GM23338 (cell line): ENCODE data around the gene DIABLO. TPM values are rescaled to one million over a fixed set of nuclear protein-coding genes. Genes with fewer than 3 reads are reported as not detected.

ENCODE experiments used
- ATAC-seq: fragments of 200-7000 bp; cut with Tn5 transposase; 3 replicates; pipeline ENCODE4 v1.9.1; 2020
- DNase-seq: peaks from one replicate; pipeline ENCODE4 v3.0.0-alpha.2; 2015; ENCODE audit warnings: low spot score
- H2AFZ ChIP-seq: fragments of 200-600 bp; sonication (generic); 2 replicates; pipeline ENCODE4 v1.8.0; 2016; ENCODE audit warnings: antibody characterized with exemption, mild to moderate bottlenecking, moderate library complexity
- H3F3A ChIP-seq: fragments of 200-600 bp; sonication (generic); replicated peaks from 2 replicates; pipeline ENCODE4 v1.8.0; 2017; ENCODE audit warnings: antibody characterized with exemption, mixed run types, low read depth
- H3K27ac ChIP-seq: fragments of 200-600 bp; sonication (generic); 2 replicates; pipeline ENCODE4 v1.6.1; 2016; ENCODE audit warnings: low read depth
- H3K27me3 ChIP-seq: fragments of 200-600 bp; sonication (generic); 2 replicates; pipeline ENCODE4 v1.8.0; 2016; ENCODE audit warnings: mild to moderate bottlenecking, mixed run types, moderate library complexity; ENCODE audit not compliant: insufficient read depth
- H3K36me3 ChIP-seq: fragments of 200-600 bp; sonication (generic); 2 replicates; pipeline ENCODE4 v1.8.0; 2016; ENCODE audit warnings: mild to moderate bottlenecking; ENCODE audit not compliant: insufficient read depth
- H3K4me1 ChIP-seq: fragments of 200-600 bp; sonication (generic); 2 replicates; pipeline ENCODE4 v1.8.0; 2016; ENCODE audit warnings: mild to moderate bottlenecking, moderate library complexity; ENCODE audit not compliant: insufficient read depth
- H3K4me2 ChIP-seq: fragments of 200-600 bp; sonication (generic); 2 replicates; pipeline ENCODE4 v1.7.1; 2017; ENCODE audit warnings: mixed run types
- H3K4me3 ChIP-seq: fragments of 200-600 bp; sonication (generic); 2 replicates; pipeline ENCODE4 v1.6.1; 2016; ENCODE audit warnings: mixed run types
- H3K79me2 ChIP-seq: fragments of 200-600 bp; sonication (generic); replicated peaks from 2 replicates; pipeline ENCODE4 v1.8.0; 2017; ENCODE audit warnings: mild to moderate bottlenecking; ENCODE audit not compliant: insufficient read depth
- H3K9me2 ChIP-seq: fragments of 200-600 bp; sonication (generic); 2 replicates; pipeline ENCODE4 v1.8.0; 2017; ENCODE audit not compliant: insufficient read depth
- H4K20me1 ChIP-seq: fragments of 200-600 bp; sonication (generic); replicated peaks from 2 replicates; pipeline ENCODE4 v1.8.0; 2017; ENCODE audit warnings: mild to moderate bottlenecking; ENCODE audit not compliant: insufficient read depth
- H3K27ac Mint-ChIP-seq: 2 replicates; pipeline ENCODE4 v1.8.0; 2020; ENCODE audit warnings: inconsistent platforms, mild to moderate bottlenecking, moderate library complexity, mixed read lengths
- H3K27me3 Mint-ChIP-seq: 3 replicates; pipeline ENCODE4 v1.8.0; 2022; ENCODE audit warnings: low read depth, mild to moderate bottlenecking, moderate library complexity, mixed read lengths, inconsistent platforms; ENCODE audit not compliant: insufficient read depth, poor library complexity
- H3K36me3 Mint-ChIP-seq: 3 replicates; pipeline ENCODE4 v1.8.0; 2021; ENCODE audit warnings: low read depth, mild to moderate bottlenecking, inconsistent platforms, moderate library complexity, mixed read lengths
- H3K4me1 Mint-ChIP-seq: 3 replicates; pipeline ENCODE4 v1.8.0; 2020; ENCODE audit warnings: mild to moderate bottlenecking, inconsistent platforms, mixed read lengths
- H3K4me3 Mint-ChIP-seq: 3 replicates; pipeline ENCODE4 v1.8.0; 2021; ENCODE audit warnings: moderate library complexity, mild to moderate bottlenecking, inconsistent platforms, mixed read lengths
- H3K9me3 Mint-ChIP-seq: 3 replicates; pipeline ENCODE4 v1.8.0; 2020; ENCODE audit warnings: moderate library complexity, mild to moderate bottlenecking, inconsistent platforms, mixed read lengths
- CREB1 ChIP-seq: fragments of 250-450 bp; sonication (Bioruptor Pico); IDR thresholded peaks from 2 replicates; pipeline ENCODE4 v1.5.0; 2020; ENCODE audit warnings: low read depth, mild to moderate bottlenecking, moderate library complexity
- CTCF ChIP-seq, 2 experiments: fragments of 200-600 bp in 1 of 2; sonication (generic) in 1 of 2; conservative IDR thresholded peaks; 2 replicates each; pipeline versions ENCODE4 v1.5.1 to v1.6.1; 2016 to 2017; ENCODE audit warnings: antibody characterized with exemption in 2 of 2, low read depth in 2 of 2, mild to moderate bottlenecking in 2 of 2, moderate library complexity in 1 of 2
- ETS1 ChIP-seq: IDR thresholded peaks from 2 replicates; pipeline ENCODE4 v1.6.1; 2016; ENCODE audit warnings: antibody characterized with exemption
- EZH2 ChIP-seq: fragments of 200-600 bp; sonication (generic); IDR thresholded peaks from one replicate; pipeline ENCODE4 v1.8.0; 2017; ENCODE audit warnings: antibody characterized with exemption, mild to moderate bottlenecking, low read depth; ENCODE audit not compliant: unreplicated experiment
- POLR2AphosphoS5 ChIP-seq: IDR thresholded peaks from 2 replicates; pipeline ENCODE4 v1.6.1; 2016; ENCODE audit warnings: antibody characterized with exemption, low read depth
- STAT1 ChIP-seq: IDR thresholded peaks from one replicate; pipeline ENCODE4 v1.6.1; 2016; ENCODE audit warnings: antibody characterized with exemption; ENCODE audit not compliant: unreplicated experiment
- ZNF114 ChIP-seq: fragments of 250-450 bp; sonication (Bioruptor Pico); IDR thresholded peaks from 2 replicates; pipeline ENCODE4 v1.5.0; 2020; ENCODE audit warnings: mild to moderate bottlenecking, moderate library complexity
- ZNF462 ChIP-seq: fragments of 250-450 bp; sonication (Bioruptor Pico); IDR thresholded peaks from 2 replicates; pipeline ENCODE4 v1.5.0; 2020; ENCODE audit warnings: mild to moderate bottlenecking, moderate library complexity
- polyA plus RNA-seq: library from polyadenylated mRNA; unstranded; fragments of >200 nt; fragmentation: Nextera tagmentation; extraction: Ambion mirVana; gene quantifications from 2 replicates; pipeline ENCODE4 v1.2.1, GENCODE V29; 2016
- total RNA-seq: library from RNA; depleted of rRNA; stranded (reverse); fragments of >200 nt; shearing (Covaris generic); gene quantifications from 2 replicates; pipeline ENCODE4 v1.2.3, GENCODE V29; 2014

DIABLO gene
- total and polyA plus RNA-seq, 2 experiments from 2014 or later = 72.0 to 82.7 TPM

- Mint-ChIP-seq H3K27ac (no peak overlapping the region), H3K9me3 (no peaks in the 10 kb centered on the region), H3K4me1 (peaks cover 3% of the 10 kb centered on the region; the same call in 2 of the 3 replicates), H3K27me3 (peaks cover 5% of the 10 kb centered on the region), H3K4me3 (no peak overlapping the region), H3K36me3 (no peaks in the 10 kb centered on the region)
- no peak overlapping the region for H3K27ac ChIP-seq
- H3K36me3 ChIP-seq = no peaks in the 10 kb centered on the region
- ATAC-seq (no peak), DNase-seq (no peak)
- H3K4me2 ChIP-seq = no peak overlapping the region
- no peaks in the 10 kb centered on the region for H3K27me3 ChIP-seq
- no peaks in the 10 kb centered on the region for H3K79me2 ChIP-seq
- no peaks in the 10 kb centered on the region for H4K20me1 ChIP-seq
- no peak for TF ChIP-seq STAT1
- no peaks in the 10 kb centered on the region for H3K9me2 ChIP-seq
- no peaks in the 10 kb centered on the region for H3F3A ChIP-seq
- H2AFZ ChIP-seq = no peak overlapping the region
- no peak overlapping the region for H3K4me3 ChIP-seq
- H3K4me1 ChIP-seq = no peaks in the 10 kb centered on the region
Measured at GRCh38 chr12:122189626-122190475, 36.0 kb downstream of the DIABLO start.

- H2AFZ ChIP-seq = peak overlapping the region; percentile 91
- no peaks in the 10 kb centered on the region for H3K36me3 ChIP-seq
- H3K27me3 ChIP-seq = peaks cover 16% of the 10 kb centered on the region
- no peaks in the 10 kb centered on the region for H3K9me2 ChIP-seq
- no peaks in the 10 kb centered on the region for H3F3A ChIP-seq
- no peak overlapping the region for H3K27ac ChIP-seq
- H3K79me2 ChIP-seq = no peaks in the 10 kb centered on the region
- Mint-ChIP-seq H3K27me3 (peaks cover 19% of the 10 kb centered on the region), H3K27ac (no peak overlapping the region), H3K4me1 (peaks cover 6% of the 10 kb centered on the region; the same call in 2 of the 3 replicates), H3K36me3 (no peaks in the 10 kb centered on the region), H3K4me3 (no peak overlapping the region), H3K9me3 (no peaks in the 10 kb centered on the region)
- peak; percentile 64 for DNase-seq
- H3K4me3 ChIP-seq = no peak overlapping the region
- peak; percentile 12 for ATAC-seq
- H4K20me1 ChIP-seq = no peaks in the 10 kb centered on the region
- no peak overlapping the region for H3K4me2 ChIP-seq
- no peaks in the 10 kb centered on the region for H3K4me1 ChIP-seq
- TF ChIP-seq ZNF114 (CRISPR knock-in tag) (no peak), STAT1 (no peak), CREB1 (CRISPR knock-in tag) (no peak), EZH2 (no peak), CTCF (conservative IDR thresholded peaks at IDR 0.05; ENCODE audit: low read depth in 2 of 2) (no peak), ETS1 (no peak), POLR2AphosphoS5 (no peak), ZNF462 (CRISPR knock-in tag) (no peak)
Measured at GRCh38 chr12:122187466-122187865, 38.4 kb downstream of the DIABLO start.
